SK-N-SH (cell line): ENCODE results near the gene CDK14. TPM values are rescaled to one million over a fixed set of nuclear protein-coding genes. Genes with fewer than 3 reads are reported as not detected.
A peak's percentile ranks its signal among the peaks of the same experiment; 100 is the strongest.

ENCODE experiments used
- CTCF ChIA-PET: fragments of 300-600, 350-600 bp; formaldehyde crosslinking; extraction: SDS; loops from one replicate; lab custom pipeline; 2021; lab: Yijun Ruan, JAX
- POLR2A ChIA-PET: fragments of 350-600 bp; sonication (Branson Sonifier 250); formaldehyde crosslinking; extraction: SDS; loops from one replicate; lab custom pipeline; 2020; ENCODE audit warnings: antibody characterized with exemption, inconsistent platforms; lab: Yijun Ruan, JAX
- DNase-seq: peaks from one replicate; pipeline ENCODE4 v3.0.0; 2012
- H2AFZ ChIP-seq: fragments of 200-600 bp; sonication (generic); 2 replicates; pipeline ENCODE4 v1.8.1; 2016; ENCODE audit warnings: antibody characterized with exemption, mild to moderate bottlenecking, low read depth
- H3F3A ChIP-seq: fragments of 200-600 bp; sonication (generic); replicated peaks from 2 replicates; pipeline ENCODE3; 2016; ENCODE audit warnings: antibody characterized with exemption, mild to moderate bottlenecking; ENCODE audit not compliant: insufficient read depth
- H3K27ac ChIP-seq, 2 experiments: fragments of 200-500 bp in 1 of 2; fragments of 200-600 bp in 1 of 2; sonication (Bioruptor generic) in 1 of 2; sonication (generic), shearing (Covaris generic) in 1 of 2; 2 replicates each; pipeline versions ENCODE4 v1.5.1 to v1.6.1; 2014 to 2016; ENCODE audit warnings: low read depth in 2 of 2, inconsistent platforms in 1 of 2, low read length in 1 of 2, mild to moderate bottlenecking in 1 of 2, mixed read lengths in 1 of 2
- H3K27me3 ChIP-seq: fragments of 200-600 bp; sonication (generic), shearing (Covaris generic); 2 replicates; pipeline ENCODE4 v1.6.1; 2016; ENCODE audit warnings: mixed run types; ENCODE audit not compliant: insufficient read depth
- H3K36me3 ChIP-seq, 2 experiments: fragments of 200-500 bp in 1 of 2; fragments of 200-600 bp in 1 of 2; sonication (Bioruptor generic) in 1 of 2; sonication (generic) in 1 of 2; replicated peaks in 1 of 2; 2 replicates each; pipeline versions ENCODE3 to v1.5.1; 2014 to 2016; ENCODE audit warnings: low read length in 1 of 2, mild to moderate bottlenecking in 1 of 2; ENCODE audit not compliant: insufficient read depth in 2 of 2, control insufficient read depth in 1 of 2
- H3K4me1 ChIP-seq, 2 experiments: fragments of 200-500 bp in 1 of 2; fragments of 200-600 bp in 1 of 2; sonication (Bioruptor generic) in 1 of 2; sonication (generic), shearing (Covaris generic) in 1 of 2; 2 replicates each; pipeline versions ENCODE4 v1.5.1 to v1.6.1; 2014 to 2016; ENCODE audit warnings: low read depth in 1 of 2, low read length in 1 of 2, mixed run types in 1 of 2; ENCODE audit not compliant: insufficient read depth in 2 of 2, control insufficient read depth in 1 of 2
- H3K4me2 ChIP-seq: fragments of 200-600 bp; sonication (generic), shearing (Covaris generic); 2 replicates; pipeline ENCODE4 v1.6.1; 2017; ENCODE audit warnings: mixed run types
- H3K4me3 ChIP-seq, 2 experiments: fragments of 200-500 bp in 1 of 2; fragments of 200-600 bp in 1 of 2; sonication (Bioruptor generic) in 1 of 2; sonication (generic), shearing (Covaris generic) in 1 of 2; 2 replicates each; pipeline versions ENCODE4 v1.5.1 to v1.8.1; 2014 to 2016; ENCODE audit warnings: low read depth in 2 of 2, inconsistent platforms in 1 of 2, low read length in 1 of 2, mild to moderate bottlenecking in 1 of 2, mixed read lengths in 1 of 2, moderate library complexity in 1 of 2
- H3K79me2 ChIP-seq: fragments of 200-600 bp; sonication (generic); 2 replicates; pipeline ENCODE4 v1.8.1; 2017; ENCODE audit warnings: mild to moderate bottlenecking; ENCODE audit not compliant: insufficient read depth
- H3K9ac ChIP-seq: fragments of 200-600 bp; sonication (generic); 2 replicates; pipeline ENCODE4 v1.6.1; 2017; ENCODE audit warnings: mixed run types
- H3K9me2 ChIP-seq: fragments of 200-600 bp; sonication (generic); 2 replicates; pipeline ENCODE4 v1.6.1; 2017; ENCODE audit warnings: mixed run types
- H3K9me3 ChIP-seq: fragments of 200-600 bp; sonication (generic); 2 replicates; pipeline ENCODE4 v1.6.1; 2017; ENCODE audit warnings: mixed run types, mild to moderate bottlenecking, moderate library complexity
- H4K20me1 ChIP-seq: fragments of 200-600 bp; sonication (generic); 2 replicates; pipeline ENCODE4 v1.6.1; 2017; ENCODE audit warnings: mild to moderate bottlenecking, mixed run types; ENCODE audit not compliant: insufficient read depth
- CHD2 ChIP-seq: fragments of 150-350 bp; IDR thresholded peaks from 2 replicates; pipeline ENCODE4 v1.6.1; 2018; ENCODE audit warnings: low read length; ENCODE audit not compliant: partially characterized antibody
- ELF1 ChIP-seq: IDR thresholded peaks from 2 replicates; pipeline ENCODE4 v1.4.0; 2012
- EZH2phosphoT487 ChIP-seq: fragments of 200-600 bp; sonication (generic); IDR thresholded peaks from 2 replicates; pipeline ENCODE4 v1.6.1; 2017; ENCODE audit warnings: low read depth, mixed run types, mild to moderate bottlenecking, antibody characterized with exemption, moderate library complexity, borderline replicate concordance
- FOSL2 ChIP-seq: IDR thresholded peaks from 2 replicates; pipeline ENCODE4 v1.4.0; 2012; ENCODE audit warnings: low read depth, mild to moderate bottlenecking, moderate library complexity, borderline replicate concordance
- FOXJ3 ChIP-seq: sonication (generic); formaldehyde crosslinking; IDR thresholded peaks from 2 replicates; pipeline ENCODE4 v1.5.1; 2020; ENCODE audit warnings: mild to moderate bottlenecking, missing genetic modification reagents
- FOXM1 ChIP-seq: IDR thresholded peaks from 2 replicates; pipeline ENCODE4 v1.4.0; 2012; ENCODE audit warnings: low read depth, mild to moderate bottlenecking
- GABPA ChIP-seq: IDR thresholded peaks from 2 replicates; pipeline ENCODE4 v1.4.0; 2012; ENCODE audit warnings: low read depth, mild to moderate bottlenecking
- GATA2 ChIP-seq: sonication (generic); formaldehyde crosslinking; IDR thresholded peaks from 2 replicates; pipeline ENCODE4 v1.5.0; 2020; ENCODE audit warnings: mild to moderate bottlenecking, missing genetic modification reagents
- JUND ChIP-seq: IDR thresholded peaks from 2 replicates; pipeline ENCODE4 v1.4.0; 2012
- MEF2A ChIP-seq: IDR thresholded peaks from 2 replicates; pipeline ENCODE4 v1.4.0; 2012; ENCODE audit warnings: low read depth, borderline replicate concordance
- MXI1 ChIP-seq: IDR thresholded peaks from 2 replicates; pipeline ENCODE4 v1.6.1; 2012; ENCODE audit warnings: mild to moderate bottlenecking, low read depth, low read length, improper control_type of control experiment
- NFIC ChIP-seq: IDR thresholded peaks from 2 replicates; pipeline ENCODE4 v1.4.0; 2012; ENCODE audit warnings: borderline replicate concordance
- NRF1 ChIP-seq: IDR thresholded peaks from 2 replicates; pipeline ENCODE4 v1.6.1; 2012; ENCODE audit warnings: low read depth, mild to moderate bottlenecking, low read length
- RCOR1 ChIP-seq: fragments of 150-350 bp; IDR thresholded peaks from 2 replicates; pipeline ENCODE4 v1.6.1; 2017; ENCODE audit warnings: antibody characterized with exemption, low read length
- RFX5 ChIP-seq: IDR thresholded peaks from 2 replicates; pipeline ENCODE4 v1.6.1; 2012; ENCODE audit warnings: mild to moderate bottlenecking, improper control_type of control experiment, low read length
- RXRA ChIP-seq: IDR thresholded peaks from 2 replicates; pipeline ENCODE4 v1.4.0; 2012; ENCODE audit warnings: low read depth, mild to moderate bottlenecking, borderline replicate concordance
- SIN3A ChIP-seq: IDR thresholded peaks from 2 replicates; pipeline ENCODE4 v1.6.1; 2012; ENCODE audit warnings: low read depth, mild to moderate bottlenecking, low read length, moderate library complexity, borderline replicate concordance
- SMC3 ChIP-seq: IDR thresholded peaks from 2 replicates; pipeline ENCODE4 v1.6.1; 2012; ENCODE audit warnings: low read depth, low read length, improper control_type of control experiment
- TCF12 ChIP-seq: IDR thresholded peaks from 2 replicates; pipeline ENCODE4 v1.4.0; 2012
- TEAD4 ChIP-seq: IDR thresholded peaks from 2 replicates; pipeline ENCODE4 v1.4.0; 2012; ENCODE audit warnings: mild to moderate bottlenecking, borderline replicate concordance; ENCODE audit not compliant: insufficient read depth
- YY1 ChIP-seq: IDR thresholded peaks from 2 replicates; pipeline ENCODE4 v1.4.0; 2012; ENCODE audit warnings: low read depth, mild to moderate bottlenecking
- WGBS: methylation state at CpG from one replicate; pipeline ENCODE4 v1.1.6; 2017; ENCODE audit warnings: low lambda C conversion rate; 5-methylcytosine and 5-hydroxymethylcytosine counted together
- polyA plus RNA-seq, 3 experiments: library from polyadenylated mRNA; depleted of rRNA; stranded (reverse); fragments of >200 nt; gene quantifications; 2 replicates each; pipeline ENCODE4 v1.2.3, GENCODE V29; 2012
- TF ChIP-seq, protein P1 (sequence below): IDR thresholded peaks from 2 replicates; pipeline ENCODE4 v1.4.0; 2012; ENCODE audit warnings: low read depth, borderline replicate concordance
- TF ChIP-seq, protein P2 (sequence below): IDR thresholded peaks from 2 replicates; pipeline ENCODE4 v1.6.1; 2012; ENCODE audit warnings: mild to moderate bottlenecking, low read depth, low read length, moderate library complexity
- TF ChIP-seq, protein P3 (sequence below): IDR thresholded peaks from 2 replicates; pipeline ENCODE4 v1.4.0; 2012; ENCODE audit warnings: low read depth
- TF ChIP-seq, protein P4 (sequence below): IDR thresholded peaks from 2 replicates; pipeline ENCODE4; 2012
- TF ChIP-seq, protein P5 (sequence below): fragments of 150-350 bp; IDR thresholded peaks from 2 replicates; pipeline ENCODE4 v1.6.1; 2016; ENCODE audit warnings: mild to moderate bottlenecking, low read depth, low read length

The CDK14 gene
- polyA plus RNA-seq, 1 of the 3 experiments (the other 2 are of a cell fraction), result 13.9 TPM

DNA sequence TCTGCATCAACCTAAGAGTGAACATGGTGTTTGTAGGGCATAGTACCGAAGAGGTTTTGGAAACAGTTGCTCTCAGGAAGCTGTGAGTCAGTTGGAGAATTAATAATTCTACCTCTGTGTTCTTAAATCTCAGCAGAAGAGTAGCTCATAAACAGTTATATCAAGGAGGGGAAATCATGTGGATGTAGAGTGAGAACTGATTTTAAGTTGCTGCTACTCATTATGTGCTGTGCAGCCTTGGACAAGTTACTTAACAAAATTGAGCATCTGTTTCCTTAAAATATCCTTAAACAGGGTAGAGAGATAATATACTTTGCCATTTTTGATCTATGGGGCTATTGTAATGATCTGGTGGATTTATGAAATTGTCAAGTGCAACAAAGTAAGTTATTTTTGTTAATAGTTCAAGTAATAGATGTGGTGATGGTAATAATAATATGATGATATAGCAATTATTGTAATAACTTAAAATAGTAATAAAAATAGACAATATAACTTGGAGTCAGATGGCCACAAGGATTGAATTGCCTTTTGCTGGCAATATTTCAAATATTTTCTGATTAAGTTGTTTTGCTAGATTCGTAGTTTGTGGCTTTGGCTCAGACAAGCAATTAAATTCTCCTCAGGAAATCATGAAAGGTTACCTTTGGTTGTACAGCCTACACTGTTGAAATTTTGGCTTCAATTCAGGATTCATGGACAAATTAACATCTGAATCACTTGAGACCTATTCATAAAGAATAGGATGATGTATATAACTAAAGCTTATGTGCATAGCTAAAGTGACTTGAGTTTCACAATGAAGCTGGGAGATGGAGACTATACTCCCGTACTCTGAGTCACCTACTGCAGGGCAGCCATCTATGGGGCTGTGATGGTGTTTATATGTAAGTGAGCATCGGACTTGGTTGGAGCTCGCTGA is 228.5 kb downstream of the CDK14 start:
- peaks cover 0 to 26% of the 10 kb centered on the region in 2 experiments for H3K4me1 ChIP-seq
- H3K36me3 ChIP-seq, result peaks cover 0 to 9% of the 10 kb centered on the region in 2 experiments
- H3K9me2 ChIP-seq, result no peaks in the 10 kb centered on the region
- POLR2A ChIA-PET, result no interaction called here
- no peak for DNase-seq
- no peaks in the 10 kb centered on the region for H4K20me1 ChIP-seq
- H3K9me3 ChIP-seq, result no peaks in the 10 kb centered on the region
- H3K4me3 ChIP-seq, result peak overlapping the region; percentile 9 to 27; a peak in 3 of 4 replicates
- H3F3A ChIP-seq, result peaks cover 50% of the 10 kb centered on the region
- no peak overlapping the region for H2AFZ ChIP-seq
- peaks cover 38% of the 10 kb centered on the region for H3K79me2 ChIP-seq
- peak overlapping the region; percentile 58 to 99; a peak in 3 of 4 replicates for H3K27ac ChIP-seq
- peak overlapping the region; percentile 56 for H3K4me2 ChIP-seq
- CTCF ChIA-PET, result interaction anchor here (0.7 to 0.9 kb wide), 2 partner anchors 9 to 12 kb away, joined by 3 to 4 read pairs; no protein-coding TSS in a partner anchor
- 10% methylated on average over 5 of the region's 5 CpGs for WGBS
- no peaks in the 10 kb centered on the region for H3K27me3 ChIP-seq
- peak overlapping the region; percentile 58; the same call in 1 of the 2 replicates for H3K9ac ChIP-seq
- TF ChIP-seq, protein P1, sequence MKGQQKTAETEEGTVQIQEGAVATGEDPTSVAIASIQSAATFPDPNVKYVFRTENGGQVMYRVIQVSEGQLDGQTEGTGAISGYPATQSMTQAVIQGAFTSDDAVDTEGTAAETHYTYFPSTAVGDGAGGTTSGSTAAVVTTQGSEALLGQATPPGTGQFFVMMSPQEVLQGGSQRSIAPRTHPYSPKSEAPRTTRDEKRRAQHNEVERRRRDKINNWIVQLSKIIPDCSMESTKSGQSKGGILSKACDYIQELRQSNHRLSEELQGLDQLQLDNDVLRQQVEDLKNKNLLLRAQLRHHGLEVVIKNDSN, result no peak
- peak; percentile 99 for TF ChIP-seq NFIC
- TF ChIP-seq FOSL2, result peak; percentile 72
- no peak for TF ChIP-seq CHD2
- no peak for TF ChIP-seq RFX5
- TF ChIP-seq RXRA, result peak; percentile 92
- TF ChIP-seq, protein P2, sequence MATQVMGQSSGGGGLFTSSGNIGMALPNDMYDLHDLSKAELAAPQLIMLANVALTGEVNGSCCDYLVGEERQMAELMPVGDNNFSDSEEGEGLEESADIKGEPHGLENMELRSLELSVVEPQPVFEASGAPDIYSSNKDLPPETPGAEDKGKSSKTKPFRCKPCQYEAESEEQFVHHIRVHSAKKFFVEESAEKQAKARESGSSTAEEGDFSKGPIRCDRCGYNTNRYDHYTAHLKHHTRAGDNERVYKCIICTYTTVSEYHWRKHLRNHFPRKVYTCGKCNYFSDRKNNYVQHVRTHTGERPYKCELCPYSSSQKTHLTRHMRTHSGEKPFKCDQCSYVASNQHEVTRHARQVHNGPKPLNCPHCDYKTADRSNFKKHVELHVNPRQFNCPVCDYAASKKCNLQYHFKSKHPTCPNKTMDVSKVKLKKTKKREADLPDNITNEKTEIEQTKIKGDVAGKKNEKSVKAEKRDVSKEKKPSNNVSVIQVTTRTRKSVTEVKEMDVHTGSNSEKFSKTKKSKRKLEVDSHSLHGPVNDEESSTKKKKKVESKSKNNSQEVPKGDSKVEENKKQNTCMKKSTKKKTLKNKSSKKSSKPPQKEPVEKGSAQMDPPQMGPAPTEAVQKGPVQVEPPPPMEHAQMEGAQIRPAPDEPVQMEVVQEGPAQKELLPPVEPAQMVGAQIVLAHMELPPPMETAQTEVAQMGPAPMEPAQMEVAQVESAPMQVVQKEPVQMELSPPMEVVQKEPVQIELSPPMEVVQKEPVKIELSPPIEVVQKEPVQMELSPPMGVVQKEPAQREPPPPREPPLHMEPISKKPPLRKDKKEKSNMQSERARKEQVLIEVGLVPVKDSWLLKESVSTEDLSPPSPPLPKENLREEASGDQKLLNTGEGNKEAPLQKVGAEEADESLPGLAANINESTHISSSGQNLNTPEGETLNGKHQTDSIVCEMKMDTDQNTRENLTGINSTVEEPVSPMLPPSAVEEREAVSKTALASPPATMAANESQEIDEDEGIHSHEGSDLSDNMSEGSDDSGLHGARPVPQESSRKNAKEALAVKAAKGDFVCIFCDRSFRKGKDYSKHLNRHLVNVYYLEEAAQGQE, result 0 out of 2 replicates have a peak, but pooled peaks have one; percentile 32
- TF ChIP-seq MEF2A, result peak; percentile 86
- no peak for TF ChIP-seq RCOR1
- TF ChIP-seq FOXJ3 (CRISPR knock-in tag), result no peak
- no peak; the same call in 1 of the 2 replicates for TF ChIP-seq EZH2phosphoT487
- TF ChIP-seq NRF1, result no peak
- no peak for TF ChIP-seq GATA2 (CRISPR knock-in tag)
- no peak for TF ChIP-seq MXI1
- TF ChIP-seq TCF12, result peak; percentile 96
- TF ChIP-seq, protein P3, sequence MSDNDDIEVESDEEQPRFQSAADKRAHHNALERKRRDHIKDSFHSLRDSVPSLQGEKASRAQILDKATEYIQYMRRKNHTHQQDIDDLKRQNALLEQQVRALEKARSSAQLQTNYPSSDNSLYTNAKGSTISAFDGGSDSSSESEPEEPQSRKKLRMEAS, result no peak
- TF ChIP-seq GABPA, result no peak
- TF ChIP-seq SMC3, result no peak
- TF ChIP-seq YY1, result peak; percentile 81; the same call in 1 of the 2 replicates
- peak; percentile 56; the same call in 1 of the 2 replicates for TF ChIP-seq SIN3A
- no peak for TF ChIP-seq ELF1
- TF ChIP-seq TEAD4, result peak; percentile 97
- TF ChIP-seq, protein P4, sequence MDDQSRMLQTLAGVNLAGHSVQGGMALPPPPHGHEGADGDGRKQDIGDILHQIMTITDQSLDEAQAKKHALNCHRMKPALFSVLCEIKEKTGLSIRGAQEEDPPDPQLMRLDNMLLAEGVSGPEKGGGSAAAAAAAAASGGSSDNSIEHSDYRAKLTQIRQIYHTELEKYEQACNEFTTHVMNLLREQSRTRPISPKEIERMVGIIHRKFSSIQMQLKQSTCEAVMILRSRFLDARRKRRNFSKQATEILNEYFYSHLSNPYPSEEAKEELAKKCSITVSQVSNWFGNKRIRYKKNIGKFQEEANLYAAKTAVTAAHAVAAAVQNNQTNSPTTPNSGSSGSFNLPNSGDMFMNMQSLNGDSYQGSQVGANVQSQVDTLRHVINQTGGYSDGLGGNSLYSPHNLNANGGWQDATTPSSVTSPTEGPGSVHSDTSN, result peak; percentile 92
- TF ChIP-seq JUND, result peak; percentile 88
- TF ChIP-seq FOXM1, result peak; percentile 92
- TF ChIP-seq, protein P5, sequence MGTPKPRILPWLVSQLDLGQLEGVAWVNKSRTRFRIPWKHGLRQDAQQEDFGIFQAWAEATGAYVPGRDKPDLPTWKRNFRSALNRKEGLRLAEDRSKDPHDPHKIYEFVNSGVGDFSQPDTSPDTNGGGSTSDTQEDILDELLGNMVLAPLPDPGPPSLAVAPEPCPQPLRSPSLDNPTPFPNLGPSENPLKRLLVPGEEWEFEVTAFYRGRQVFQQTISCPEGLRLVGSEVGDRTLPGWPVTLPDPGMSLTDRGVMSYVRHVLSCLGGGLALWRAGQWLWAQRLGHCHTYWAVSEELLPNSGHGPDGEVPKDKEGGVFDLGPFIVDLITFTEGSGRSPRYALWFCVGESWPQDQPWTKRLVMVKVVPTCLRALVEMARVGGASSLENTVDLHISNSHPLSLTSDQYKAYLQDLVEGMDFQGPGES, result no peak
